Measurements from ENCODE around the gene SGCG.

Gene SGCG

DNA sequence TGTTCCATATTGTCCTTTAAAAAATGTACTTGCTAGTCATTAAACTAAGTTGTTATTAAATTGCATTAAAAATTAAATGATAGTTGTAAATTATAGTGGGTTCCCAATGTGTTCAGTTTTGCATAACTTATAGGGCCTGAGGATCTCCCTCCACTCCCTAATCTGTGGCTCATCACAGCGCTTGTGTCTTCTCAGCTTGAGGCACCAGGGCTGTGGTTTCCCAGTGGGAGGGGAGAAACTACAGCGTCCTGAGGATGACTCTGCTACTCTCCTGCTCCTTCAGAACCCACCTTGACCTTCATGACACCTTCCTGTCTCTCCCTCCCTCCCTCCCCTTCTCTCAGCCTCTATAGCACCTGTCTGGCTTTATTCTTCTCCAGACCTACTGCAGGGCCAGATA lies 1.4 kb downstream of the SGCG start:
- TF ChIP-seq ZNF8 (CRISPR knock-in tag; IDR thresholded peaks at IDR 0.05) (no peak), TOX (CRISPR knock-in tag; IDR thresholded peaks at IDR 0.05; ENCODE audit: borderline replicate concordance) (no peak), PPARA (CRISPR knock-in tag; IDR thresholded peaks at IDR 0.05; ENCODE audit: borderline replicate concordance) (no peak), TCF4 (CRISPR knock-in tag; IDR thresholded peaks at IDR 0.05; ENCODE audit: borderline replicate concordance) (no peak), ZC3H10 (CRISPR knock-in tag; IDR thresholded peaks at IDR 0.05) (no peak), OSR1 (CRISPR knock-in tag; IDR thresholded peaks at IDR 0.05) (no peak), CSDC2 (CRISPR knock-in tag; IDR thresholded peaks at IDR 0.05) (no peak), ISL1 (CRISPR knock-in tag; IDR thresholded peaks at IDR 0.05) (no peak), SNAI2 (CRISPR knock-in tag; IDR thresholded peaks at IDR 0.05) (no peak), BACH2 (CRISPR knock-in tag; IDR thresholded peaks at IDR 0.05; ENCODE audit: borderline replicate concordance) (no peak), ESRRG (CRISPR knock-in tag; IDR thresholded peaks at IDR 0.05) (no peak), ARNTL (CRISPR knock-in tag; IDR thresholded peaks at IDR 0.05; ENCODE audit: borderline replicate concordance, low read depth) (no peak)
- TF ChIP-seq, protein P1, sequence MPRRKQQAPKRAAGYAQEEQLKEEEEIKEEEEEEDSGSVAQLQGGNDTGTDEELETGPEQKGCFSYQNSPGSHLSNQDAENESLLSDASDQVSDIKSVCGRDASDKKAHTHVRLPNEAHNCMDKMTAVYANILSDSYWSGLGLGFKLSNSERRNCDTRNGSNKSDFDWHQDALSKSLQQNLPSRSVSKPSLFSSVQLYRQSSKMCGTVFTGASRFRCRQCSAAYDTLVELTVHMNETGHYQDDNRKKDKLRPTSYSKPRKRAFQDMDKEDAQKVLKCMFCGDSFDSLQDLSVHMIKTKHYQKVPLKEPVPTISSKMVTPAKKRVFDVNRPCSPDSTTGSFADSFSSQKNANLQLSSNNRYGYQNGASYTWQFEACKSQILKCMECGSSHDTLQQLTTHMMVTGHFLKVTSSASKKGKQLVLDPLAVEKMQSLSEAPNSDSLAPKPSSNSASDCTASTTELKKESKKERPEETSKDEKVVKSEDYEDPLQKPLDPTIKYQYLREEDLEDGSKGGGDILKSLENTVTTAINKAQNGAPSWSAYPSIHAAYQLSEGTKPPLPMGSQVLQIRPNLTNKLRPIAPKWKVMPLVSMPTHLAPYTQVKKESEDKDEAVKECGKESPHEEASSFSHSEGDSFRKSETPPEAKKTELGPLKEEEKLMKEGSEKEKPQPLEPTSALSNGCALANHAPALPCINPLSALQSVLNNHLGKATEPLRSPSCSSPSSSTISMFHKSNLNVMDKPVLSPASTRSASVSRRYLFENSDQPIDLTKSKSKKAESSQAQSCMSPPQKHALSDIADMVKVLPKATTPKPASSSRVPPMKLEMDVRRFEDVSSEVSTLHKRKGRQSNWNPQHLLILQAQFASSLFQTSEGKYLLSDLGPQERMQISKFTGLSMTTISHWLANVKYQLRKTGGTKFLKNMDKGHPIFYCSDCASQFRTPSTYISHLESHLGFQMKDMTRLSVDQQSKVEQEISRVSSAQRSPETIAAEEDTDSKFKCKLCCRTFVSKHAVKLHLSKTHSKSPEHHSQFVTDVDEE (CRISPR knock-in tag; IDR thresholded peaks at IDR 0.05) = no peak
- TF ChIP-seq, protein P2, sequence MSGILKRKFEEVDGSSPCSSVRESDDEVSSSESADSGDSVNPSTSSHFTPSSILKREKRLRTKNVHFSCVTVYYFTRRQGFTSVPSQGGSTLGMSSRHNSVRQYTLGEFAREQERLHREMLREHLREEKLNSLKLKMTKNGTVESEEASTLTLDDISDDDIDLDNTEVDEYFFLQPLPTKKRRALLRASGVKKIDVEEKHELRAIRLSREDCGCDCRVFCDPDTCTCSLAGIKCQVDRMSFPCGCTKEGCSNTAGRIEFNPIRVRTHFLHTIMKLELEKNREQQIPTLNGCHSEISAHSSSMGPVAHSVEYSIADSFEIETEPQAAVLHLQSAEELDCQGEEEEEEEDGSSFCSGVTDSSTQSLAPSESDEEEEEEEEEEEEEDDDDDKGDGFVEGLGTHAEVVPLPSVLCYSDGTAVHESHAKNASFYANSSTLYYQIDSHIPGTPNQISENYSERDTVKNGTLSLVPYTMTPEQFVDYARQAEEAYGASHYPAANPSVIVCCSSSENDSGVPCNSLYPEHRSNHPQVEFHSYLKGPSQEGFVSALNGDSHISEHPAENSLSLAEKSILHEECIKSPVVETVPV (CRISPR knock-in tag; IDR thresholded peaks at IDR 0.05) = no peak
- TF ChIP-seq, protein P3, sequence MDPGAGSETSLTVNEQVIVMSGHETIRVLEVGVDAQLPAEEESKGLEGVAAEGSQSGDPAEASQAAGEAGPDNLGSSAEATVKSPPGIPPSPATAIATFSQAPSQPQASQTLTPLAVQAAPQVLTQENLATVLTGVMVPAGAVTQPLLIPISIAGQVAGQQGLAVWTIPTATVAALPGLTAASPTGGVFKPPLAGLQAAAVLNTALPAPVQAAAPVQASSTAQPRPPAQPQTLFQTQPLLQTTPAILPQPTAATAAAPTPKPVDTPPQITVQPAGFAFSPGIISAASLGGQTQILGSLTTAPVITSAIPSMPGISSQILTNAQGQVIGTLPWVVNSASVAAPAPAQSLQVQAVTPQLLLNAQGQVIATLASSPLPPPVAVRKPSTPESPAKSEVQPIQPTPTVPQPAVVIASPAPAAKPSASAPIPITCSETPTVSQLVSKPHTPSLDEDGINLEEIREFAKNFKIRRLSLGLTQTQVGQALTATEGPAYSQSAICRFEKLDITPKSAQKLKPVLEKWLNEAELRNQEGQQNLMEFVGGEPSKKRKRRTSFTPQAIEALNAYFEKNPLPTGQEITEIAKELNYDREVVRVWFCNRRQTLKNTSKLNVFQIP (CRISPR knock-in tag; IDR thresholded peaks at IDR 0.05; ENCODE audit: borderline replicate concordance, low read depth) = no peak
- TF ChIP-seq, protein P4, sequence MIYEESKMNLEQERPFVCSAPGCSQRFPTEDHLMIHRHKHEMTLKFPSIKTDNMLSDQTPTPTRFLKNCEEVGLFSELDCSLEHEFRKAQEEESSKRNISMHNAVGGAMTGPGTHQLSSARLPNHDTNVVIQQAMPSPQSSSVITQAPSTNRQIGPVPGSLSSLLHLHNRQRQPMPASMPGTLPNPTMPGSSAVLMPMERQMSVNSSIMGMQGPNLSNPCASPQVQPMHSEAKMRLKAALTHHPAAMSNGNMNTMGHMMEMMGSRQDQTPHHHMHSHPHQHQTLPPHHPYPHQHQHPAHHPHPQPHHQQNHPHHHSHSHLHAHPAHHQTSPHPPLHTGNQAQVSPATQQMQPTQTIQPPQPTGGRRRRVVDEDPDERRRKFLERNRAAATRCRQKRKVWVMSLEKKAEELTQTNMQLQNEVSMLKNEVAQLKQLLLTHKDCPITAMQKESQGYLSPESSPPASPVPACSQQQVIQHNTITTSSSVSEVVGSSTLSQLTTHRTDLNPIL (CRISPR knock-in tag; IDR thresholded peaks at IDR 0.05; ENCODE audit: low read depth) = no peak
- no peak for ATAC-seq

- no peak for ATAC-seq
These were observed 2.5 kb downstream of the SGCG start for GRCh38 chr13:23183292-23183691.

DNA sequence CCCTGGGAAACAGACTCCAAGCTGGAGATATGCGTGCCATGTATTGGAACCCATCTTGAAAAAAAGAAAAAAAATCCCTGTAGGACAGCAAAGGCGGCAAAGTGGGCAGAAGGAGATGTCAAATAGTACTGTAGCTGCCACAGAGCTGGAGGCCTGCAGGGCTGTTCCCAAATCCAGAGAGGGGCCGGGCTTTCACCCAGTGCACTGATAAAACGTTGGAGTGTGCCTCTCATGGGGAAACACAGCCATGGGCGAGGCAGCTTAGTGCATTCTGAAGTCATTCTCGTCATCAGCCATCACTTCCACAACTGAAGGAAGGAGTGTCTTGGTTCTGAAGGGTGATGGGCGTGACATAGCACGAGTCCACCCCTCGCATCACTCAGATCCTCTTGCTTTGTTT lies 4.8 kb downstream of the SGCG start:
- ATAC-seq = no peak
- no peak for TF ChIP-seq PATZ1 (CRISPR knock-in tag; IDR thresholded peaks at IDR 0.05; ENCODE audit: borderline replicate concordance)
- TF ChIP-seq ISL1 (CRISPR knock-in tag; IDR thresholded peaks at IDR 0.05) = no peak
- TF ChIP-seq TOX (CRISPR knock-in tag; IDR thresholded peaks at IDR 0.05; ENCODE audit: borderline replicate concordance) = no peak

More at GRCh38 chr13:23183292-23183691, 2.5 kb downstream of the SGCG start:
- no peak for TF ChIP-seq TOX (CRISPR knock-in tag; IDR thresholded peaks at IDR 0.05; ENCODE audit: borderline replicate concordance)
- no peak for TF ChIP-seq GLIS3 (CRISPR knock-in tag; IDR thresholded peaks at IDR 0.05)
- no peak for TF ChIP-seq ISL1 (CRISPR knock-in tag; IDR thresholded peaks at IDR 0.05)
- no peak for TF ChIP-seq RARB (CRISPR knock-in tag; IDR thresholded peaks at IDR 0.05)
- no peak for TF ChIP-seq BACH2 (CRISPR knock-in tag; IDR thresholded peaks at IDR 0.05; ENCODE audit: borderline replicate concordance)
- no peak for TF ChIP-seq ZC3H10 (CRISPR knock-in tag; IDR thresholded peaks at IDR 0.05)
- TF ChIP-seq ESRRG (CRISPR knock-in tag; IDR thresholded peaks at IDR 0.05) = no peak
- no peak for TF ChIP-seq CSDC2 (CRISPR knock-in tag; IDR thresholded peaks at IDR 0.05)
- TF ChIP-seq, protein P4 (CRISPR knock-in tag; IDR thresholded peaks at IDR 0.05; ENCODE audit: low read depth) = no peak
- no peak for TF ChIP-seq ZNF8 (CRISPR knock-in tag; IDR thresholded peaks at IDR 0.05)
- no peak for TF ChIP-seq SNAI2 (CRISPR knock-in tag; IDR thresholded peaks at IDR 0.05)
- no peak for TF ChIP-seq ZNF70 (CRISPR knock-in tag; IDR thresholded peaks at IDR 0.05)
